HTR-8/SVneo (cell line): Measurements from ENCODE around the gene LRRC70.
"Not testable (repeated sequence)": the region's sequence is repeated elsewhere in the genome, so short reads cannot be mapped to it uniquely, and the experiment has no call there.

ENCODE experiments used
- DNase-seq: peaks from one replicate; pipeline ENCODE4 v3.0.0; 2011; ENCODE audit warnings: low spot score, mixed read lengths; ENCODE audit not compliant: insufficient read length
- FAIRE-seq: peaks from 2 replicates; lab custom pipeline; 2011; peaks lifted over from hg19 to GRCh38; lab: Jason Lieb, UNC

Gene LRRC70

GRCh38 chr5:62578540-62578939 lies at the start of gene LRRC70:
TSS of gene LRRC70 (plus strand) at chr5:62578819. CDS start at chr5:62579439, 620 bp downstream.
- no peak for DNase-seq

GRCh38 chr5:62533597-62533996 lies 45.0 kb upstream of the LRRC70 start:
- FAIRE-seq, result no peak
- DNase-seq, result no peak

More at GRCh38 chr5:62578540-62578939, at the start of gene LRRC70:
- FAIRE-seq, result no peak

GRCh38 chr5:62534461-62535236 lies 44.0 kb upstream of the LRRC70 start:
- FAIRE-seq (no peak), DNase-seq (no peak)

GRCh38 chr5:62536232-62536631 lies 42.4 kb upstream of the LRRC70 start:
- FAIRE-seq (no peak), DNase-seq (no peak)

GRCh38 chr5:62536783-62537182 lies 41.8 kb upstream of the LRRC70 start:
- DNase-seq, result no peak
- FAIRE-seq, result no peak

- DNase-seq, result no peak
- FAIRE-seq, result no peak
Measured at GRCh38 chr5:62538017-62538942, 40.3 kb upstream of the LRRC70 start.

- FAIRE-seq (no peak), DNase-seq (no peak)
Measured at GRCh38 chr5:62542720-62543119, 35.9 kb upstream of the LRRC70 start.

GRCh38 chr5:62547945-62548630 lies 30.5 kb upstream of the LRRC70 start:
- no peak for FAIRE-seq
- no peak for DNase-seq

- no peak for DNase-seq
- FAIRE-seq, result no peak
Measured at GRCh38 chr5:62550103-62550502, 28.5 kb upstream of the LRRC70 start.

- no peak for FAIRE-seq
Measured at GRCh38 chr5:62555930-62556329, 22.7 kb upstream of the LRRC70 start.

GRCh38 chr5:62558941-62559340 lies 19.7 kb upstream of the LRRC70 start:
- DNase-seq (no peak), FAIRE-seq (no peak)

More at GRCh38 chr5:62555930-62556329, 22.7 kb upstream of the LRRC70 start:
- no peak for DNase-seq

GRCh38 chr5:62560786-62561185 lies 17.8 kb upstream of the LRRC70 start:
- DNase-seq (no peak), FAIRE-seq (no peak)

GRCh38 chr5:62561896-62562295 lies 16.7 kb upstream of the LRRC70 start:
- DNase-seq, result no peak
- no peak for FAIRE-seq

GRCh38 chr5:62562867-62563266 lies 15.8 kb upstream of the LRRC70 start:
- no peak for FAIRE-seq
- no peak for DNase-seq

GRCh38 chr5:62564101-62564500 lies 14.5 kb upstream of the LRRC70 start:
- DNase-seq (no peak), FAIRE-seq (no peak)

GRCh38 chr5:62565740-62566139 lies 12.9 kb upstream of the LRRC70 start:
- DNase-seq, FAIRE-seq: not testable (repeated sequence)

- no peak for FAIRE-seq
- no peak for DNase-seq
Measured at GRCh38 chr5:62568143-62568542, 10.5 kb upstream of the LRRC70 start.

GRCh38 chr5:62568800-62569432 lies 9.7 kb upstream of the LRRC70 start:
- no peak for DNase-seq
- FAIRE-seq, result no peak

GRCh38 chr5:62569470-62569869 lies 9.1 kb upstream of the LRRC70 start:
- no peak for FAIRE-seq

GRCh38 chr5:62572918-62573514 lies 5.6 kb upstream of the LRRC70 start:
- DNase-seq, result no peak
- FAIRE-seq, result no peak

More at GRCh38 chr5:62569470-62569869, 9.1 kb upstream of the LRRC70 start:
- DNase-seq, result no peak
